ENCODE measurements around the gene ERAL1.

- TF ChIP-seq CTCF (conservative IDR thresholded peaks at IDR 0.05): no peak
- no peak for TF ChIP-seq EZH2 (IDR thresholded peaks at IDR 0.05; ENCODE audit: low read depth)
These were observed 47.3 kb downstream of the ERAL1 start for GRCh38 chr17:28901866-28902818.
